LNCAP (cell line): Measurements from ENCODE around the gene FZR1.

Experiments used
- CTCF ChIP-seq: fragments of 450-650 bp; IDR thresholded peaks from 2 replicates; pipeline ENCODE4 v1.5.1; 2017; ENCODE audit warnings: mild to moderate bottlenecking

FZR1 gene

GRCh38 chr19:3518255-3518654, 12.1 kb downstream of the FZR1 start:
- TF ChIP-seq CTCF = no peak

GRCh38 chr19:3518659-3519058, 12.5 kb downstream of the FZR1 start:
- no peak for TF ChIP-seq CTCF

- no peak for TF ChIP-seq CTCF
Observed at GRCh38 chr19:3519126-3519525, 13.0 kb downstream of the FZR1 start.

GRCh38 chr19:3520166-3521103, 14.3 kb downstream of the FZR1 start:
- no peak for TF ChIP-seq CTCF

GRCh38 chr19:3521104-3521445, 15.0 kb downstream of the FZR1 start:
- no peak for TF ChIP-seq CTCF

GRCh38 chr19:3522421-3523360, 16.6 kb downstream of the FZR1 start:
- no peak for TF ChIP-seq CTCF

GRCh38 chr19:3523361-3524077, 17.4 kb downstream of the FZR1 start:
- no peak for TF ChIP-seq CTCF
